HG03432 (cell line): ENCODE results near the gene PTPRN2.

ENCODE experiments used
- ATAC-seq: cut with Tn5 transposase; IDR thresholded peaks from one replicate; pipeline ENCODE4 v1.9.1; 2021; ENCODE audit warnings: mild to moderate bottlenecking, moderate library complexity; ENCODE audit not compliant: unreplicated experiment

Gene PTPRN2

DNA sequence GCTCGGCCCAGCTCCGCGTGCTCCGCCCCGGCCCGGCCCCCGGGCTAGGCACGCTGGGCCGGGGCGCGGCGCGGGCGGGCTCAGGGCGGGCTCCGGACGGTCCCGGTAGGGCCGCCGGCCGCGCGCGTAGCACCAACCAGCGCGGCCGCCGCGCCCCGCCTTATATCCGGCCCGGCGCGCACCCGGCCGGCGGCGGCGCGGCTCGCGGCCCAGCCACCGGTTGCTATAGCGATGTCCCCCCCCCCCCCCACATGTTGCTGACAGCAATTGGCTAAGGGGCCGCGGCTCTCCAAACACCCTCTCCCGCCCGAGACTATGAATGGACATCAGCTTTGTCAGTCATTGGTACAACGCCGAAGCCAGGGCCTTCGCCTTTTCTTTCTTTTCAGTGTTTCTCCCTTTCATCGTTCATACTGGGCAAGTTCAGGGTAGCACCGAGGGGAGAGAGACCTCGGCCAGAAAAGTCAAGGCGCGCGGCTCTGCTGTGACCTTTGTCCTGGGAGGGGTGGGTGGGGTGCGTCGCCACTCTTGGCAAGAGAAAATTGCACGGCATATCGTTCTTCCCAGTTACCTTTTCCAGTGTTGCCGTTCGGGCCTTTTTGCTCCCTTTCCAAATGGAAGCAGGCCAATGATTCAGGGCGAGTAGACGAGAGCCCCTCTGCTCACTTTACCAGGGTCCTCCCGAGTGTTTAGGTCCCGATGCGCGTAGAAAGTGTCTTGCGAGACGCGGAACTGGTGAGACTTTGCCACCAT is 896.6 kb downstream of the PTPRN2 start:
- ATAC-seq, result no peak

DNA sequence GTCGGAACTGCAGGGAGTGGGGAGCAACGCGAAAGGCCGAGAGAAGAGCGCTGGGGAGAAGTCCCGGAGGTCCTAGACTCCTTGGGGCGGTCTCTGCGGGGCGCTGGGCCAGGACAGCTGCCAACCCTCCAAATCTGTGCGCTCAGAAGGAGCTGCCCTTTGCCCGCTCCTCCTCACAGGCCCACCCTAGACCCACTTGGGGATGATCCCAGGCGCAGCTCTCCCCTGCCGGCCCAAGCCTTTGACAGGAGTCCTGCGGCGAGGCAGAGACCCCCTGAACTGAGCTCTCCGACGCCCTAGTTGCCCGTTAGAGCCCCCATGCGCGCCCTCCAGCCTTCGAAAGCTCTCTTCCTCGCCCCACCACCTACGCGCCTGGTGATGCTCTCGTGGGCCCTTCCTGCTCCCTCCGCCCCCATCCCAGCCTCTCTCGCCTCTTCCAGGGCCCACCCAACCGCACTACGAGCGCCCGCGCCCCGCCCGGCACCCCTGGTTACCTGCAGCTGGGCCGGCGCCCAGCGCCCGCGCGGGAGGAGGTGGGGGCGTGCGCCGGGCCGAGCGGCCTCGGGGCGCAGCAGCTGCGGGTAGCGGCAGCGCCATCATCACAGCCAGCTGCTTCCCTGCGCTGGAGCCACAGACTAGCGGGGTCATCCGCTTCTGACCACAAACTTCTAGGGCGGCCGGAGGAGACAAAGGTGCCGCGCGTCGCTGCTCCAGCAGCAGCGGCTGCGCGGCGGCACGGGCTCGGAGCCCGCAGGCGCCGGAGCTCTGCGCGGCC is 897.4 kb downstream of the PTPRN2 start:
- no peak for ATAC-seq

DNA sequence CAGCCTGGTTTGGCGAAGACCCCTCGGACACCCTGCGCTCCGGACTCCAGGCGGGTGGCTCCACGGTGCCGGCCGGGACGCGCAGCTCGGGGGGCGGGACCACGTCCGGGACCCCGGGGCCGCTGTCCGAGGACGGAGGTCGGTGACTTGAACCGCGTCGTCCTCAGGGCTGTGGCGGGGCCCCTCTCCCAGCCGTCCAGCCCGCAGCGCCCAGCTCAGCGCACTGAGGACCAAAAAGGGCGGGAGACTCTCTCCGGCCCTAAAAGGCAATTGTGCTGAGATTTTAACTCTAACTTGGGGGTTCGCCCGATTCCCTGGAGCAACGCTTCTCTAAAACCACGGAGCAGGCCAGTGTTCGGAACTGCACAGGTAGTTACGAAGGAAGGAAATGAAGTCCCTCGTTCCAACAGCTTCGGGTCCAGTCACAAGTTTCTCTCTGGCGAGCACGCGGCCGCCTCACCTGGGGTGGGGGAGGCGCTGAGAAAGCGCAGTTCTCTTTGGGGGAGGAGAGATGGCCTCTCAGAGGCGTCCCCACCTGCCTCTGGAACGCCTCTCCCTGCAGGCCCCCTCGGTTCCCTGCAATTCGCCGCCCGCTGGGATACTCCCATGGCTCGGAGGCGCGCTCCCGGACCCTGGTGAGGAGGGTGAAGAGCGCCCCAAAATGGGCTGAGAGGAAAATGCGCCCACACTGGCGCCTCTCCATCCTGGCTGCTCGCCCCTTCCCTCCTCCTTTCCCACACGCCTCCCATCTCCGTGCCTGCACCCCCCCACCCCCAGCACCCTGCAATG is 898.2 kb downstream of the PTPRN2 start:
- no peak for ATAC-seq

DNA sequence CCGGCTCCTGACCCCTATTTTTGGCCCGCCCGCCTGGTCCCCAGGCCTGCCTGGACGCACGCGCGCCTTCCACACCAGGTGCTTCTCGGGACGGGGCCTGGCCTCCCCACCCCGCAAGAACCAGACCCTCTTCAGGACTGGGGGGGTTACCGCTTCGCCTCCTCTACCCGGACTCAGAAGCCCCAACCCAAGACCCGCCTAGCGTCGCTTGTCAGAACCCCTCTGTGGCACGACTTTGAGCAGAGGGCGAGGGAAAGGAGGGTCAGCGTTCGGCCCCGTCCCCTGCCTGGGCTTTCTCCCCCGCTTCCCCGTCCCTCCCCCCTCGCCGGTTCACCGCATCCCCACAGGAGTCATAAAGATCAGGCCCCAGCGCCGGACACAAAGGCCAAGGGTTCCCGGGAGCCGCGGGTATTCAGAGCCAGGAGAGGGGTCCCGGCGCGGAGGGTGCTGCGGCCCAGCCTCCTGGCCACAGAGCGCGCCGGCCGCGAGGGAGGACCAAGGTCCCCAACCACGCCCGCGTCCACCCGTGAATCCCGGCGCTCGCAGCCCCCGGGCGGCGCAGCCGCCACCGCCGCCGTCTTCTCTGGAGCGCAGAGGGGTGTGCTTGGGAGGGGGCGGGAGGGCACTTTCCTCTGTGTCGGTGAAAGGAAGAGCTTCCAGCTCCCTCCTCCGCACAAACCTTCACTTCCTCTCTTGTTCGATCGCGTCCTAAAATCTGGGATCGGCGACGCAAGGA is 898.9 kb downstream of the PTPRN2 start:
- ATAC-seq, result no peak

DNA sequence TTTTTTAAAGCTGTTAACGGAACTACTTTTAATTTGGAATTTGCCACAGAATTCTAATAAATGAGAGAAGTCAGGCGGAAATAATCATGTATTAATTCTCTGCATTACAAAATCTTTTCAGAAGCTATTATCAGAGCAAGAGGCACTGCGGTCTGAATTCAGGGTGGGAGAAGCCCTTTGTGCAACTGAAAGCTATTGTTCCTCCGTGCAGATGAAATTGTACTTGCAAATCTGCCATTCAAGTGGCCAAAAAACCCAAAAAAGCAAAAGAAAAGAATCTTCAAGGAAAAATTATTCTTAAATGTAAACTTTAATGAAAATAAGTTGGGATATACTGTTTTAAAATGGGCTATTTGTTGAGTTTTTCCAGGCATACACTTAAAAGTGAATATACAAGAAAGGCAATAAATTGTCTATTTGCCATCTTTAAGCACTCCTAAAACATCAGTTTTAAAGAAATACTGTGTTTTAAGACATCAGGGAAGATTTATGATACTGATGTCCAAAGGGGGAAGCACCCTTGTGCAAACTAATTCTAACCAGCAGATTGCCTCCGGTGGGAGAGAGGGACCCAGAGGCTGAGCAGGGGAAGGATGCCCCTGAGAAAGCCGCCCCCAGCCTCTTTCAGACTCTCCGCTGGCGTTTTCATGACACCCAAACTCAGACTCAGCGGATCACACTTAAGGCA is 899.6 kb downstream of the PTPRN2 start:
- no peak for ATAC-seq

DNA sequence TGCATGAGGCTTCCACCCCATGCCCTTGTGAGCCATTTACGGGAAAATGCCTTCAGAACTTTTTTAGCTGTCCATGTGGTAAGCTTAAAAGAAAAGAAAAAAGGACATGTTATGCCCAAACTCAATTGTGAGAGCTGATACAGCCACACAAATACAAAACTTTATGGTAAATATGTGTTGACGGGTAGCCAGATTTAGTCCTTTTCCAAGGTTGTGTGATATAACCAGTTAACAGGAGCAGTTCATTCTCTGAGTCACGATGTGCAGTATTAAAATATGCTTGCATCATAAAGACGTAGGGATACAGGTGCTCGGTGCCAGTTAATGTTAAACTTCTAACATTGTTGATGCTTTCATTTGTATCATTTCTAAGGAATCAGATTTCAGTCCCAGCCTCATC is 900.5 kb downstream of the PTPRN2 start:
- ATAC-seq, result no peak

DNA sequence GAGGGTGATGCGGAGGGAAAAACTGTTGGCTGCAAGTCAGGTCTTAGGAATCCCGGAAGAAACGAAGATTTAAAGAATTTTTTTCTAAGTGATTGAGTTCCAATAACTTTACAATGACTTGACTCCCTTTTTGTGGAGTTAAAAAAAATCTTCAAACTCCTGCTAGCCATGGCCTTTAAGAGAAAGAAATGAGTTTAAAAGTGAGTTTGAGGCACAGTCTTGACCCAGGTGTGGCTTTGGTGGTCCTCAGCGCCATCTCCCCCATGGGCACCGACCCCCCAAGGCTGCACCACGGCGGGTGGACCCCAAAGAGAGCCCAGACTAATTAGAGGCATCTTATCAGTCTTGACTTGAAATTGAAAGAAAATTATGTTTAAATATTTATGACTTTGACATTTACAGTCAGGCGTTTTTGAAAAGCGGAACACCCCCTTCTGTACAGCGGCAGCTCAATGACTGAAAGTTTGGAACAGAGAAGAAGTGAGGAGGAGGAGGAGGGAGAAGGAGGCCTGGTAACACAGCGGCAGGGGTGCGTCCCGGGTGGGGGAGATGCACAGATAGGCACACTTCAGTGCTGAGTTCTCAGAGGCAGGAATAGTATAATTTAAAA is 901.2 kb downstream of the PTPRN2 start:
- ATAC-seq, result no peak

DNA sequence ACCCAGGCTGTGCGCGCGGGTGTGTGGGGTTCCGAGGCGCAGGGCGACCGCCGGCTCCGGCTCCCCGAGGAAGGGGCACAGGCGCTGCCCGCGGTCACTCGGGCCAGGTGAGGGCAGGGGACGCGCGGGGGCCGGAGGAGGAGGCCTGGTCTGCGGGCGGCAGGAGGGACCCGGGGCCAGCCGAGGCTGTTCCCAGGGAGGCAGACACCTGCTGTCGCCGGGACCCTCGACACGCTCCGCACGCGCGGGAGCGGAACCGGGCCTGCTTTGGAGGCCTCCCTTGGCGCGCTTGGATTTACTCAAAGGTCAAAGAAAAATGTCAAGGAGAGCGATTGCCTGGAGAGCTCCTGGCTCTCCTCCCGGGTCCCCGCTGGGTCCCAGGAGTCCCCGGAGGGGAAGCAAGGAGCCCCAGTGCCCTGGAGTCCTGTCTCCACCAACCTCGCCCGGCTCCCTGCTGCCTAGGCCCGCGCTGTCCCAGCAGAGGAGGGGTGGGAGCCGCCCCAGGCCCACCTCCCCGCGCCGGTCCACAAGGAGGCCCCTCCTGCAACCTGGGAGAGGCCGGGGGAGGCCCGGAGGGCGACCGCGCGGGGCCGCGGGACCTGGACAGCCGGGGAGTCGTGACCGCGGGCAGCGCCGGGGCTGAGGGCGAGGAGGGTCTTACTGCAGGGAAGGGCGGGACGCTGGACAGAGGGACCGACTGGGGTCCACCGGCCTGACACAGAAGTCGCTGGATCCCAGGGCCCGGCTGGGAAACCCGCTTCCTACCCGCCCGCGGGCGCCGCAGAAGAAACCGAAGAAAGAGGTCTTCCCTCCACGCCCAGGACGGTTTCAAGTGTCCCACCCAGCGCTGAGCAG is 902.0 kb downstream of the PTPRN2 start:
- no peak for ATAC-seq

DNA sequence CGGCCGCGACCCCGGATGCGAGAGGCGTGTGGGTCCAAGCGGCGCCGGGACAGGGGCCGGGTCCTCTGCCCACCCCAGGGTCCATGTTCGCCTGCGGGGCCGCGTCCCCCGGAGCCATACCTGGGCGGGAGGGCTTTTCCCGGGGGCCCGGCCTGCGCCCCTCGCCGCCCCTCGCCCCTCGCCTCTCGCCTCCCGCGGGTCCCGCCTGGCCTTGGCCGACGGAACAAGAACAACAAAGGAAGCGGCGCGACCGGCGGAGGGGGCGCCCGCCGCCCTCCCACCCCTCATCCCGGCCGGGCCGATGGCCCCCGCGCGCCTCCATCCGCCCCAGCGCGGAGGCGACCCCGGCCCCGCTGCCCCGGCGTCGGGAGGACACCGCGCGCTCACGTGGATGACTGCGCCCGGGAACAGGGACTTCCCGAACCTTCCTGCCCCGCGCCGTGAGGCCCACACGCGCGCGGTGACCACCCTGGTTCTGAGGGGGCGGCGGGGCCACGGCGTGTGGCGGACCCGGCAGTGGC is 902.7 kb downstream of the PTPRN2 start:
- no peak for ATAC-seq

DNA sequence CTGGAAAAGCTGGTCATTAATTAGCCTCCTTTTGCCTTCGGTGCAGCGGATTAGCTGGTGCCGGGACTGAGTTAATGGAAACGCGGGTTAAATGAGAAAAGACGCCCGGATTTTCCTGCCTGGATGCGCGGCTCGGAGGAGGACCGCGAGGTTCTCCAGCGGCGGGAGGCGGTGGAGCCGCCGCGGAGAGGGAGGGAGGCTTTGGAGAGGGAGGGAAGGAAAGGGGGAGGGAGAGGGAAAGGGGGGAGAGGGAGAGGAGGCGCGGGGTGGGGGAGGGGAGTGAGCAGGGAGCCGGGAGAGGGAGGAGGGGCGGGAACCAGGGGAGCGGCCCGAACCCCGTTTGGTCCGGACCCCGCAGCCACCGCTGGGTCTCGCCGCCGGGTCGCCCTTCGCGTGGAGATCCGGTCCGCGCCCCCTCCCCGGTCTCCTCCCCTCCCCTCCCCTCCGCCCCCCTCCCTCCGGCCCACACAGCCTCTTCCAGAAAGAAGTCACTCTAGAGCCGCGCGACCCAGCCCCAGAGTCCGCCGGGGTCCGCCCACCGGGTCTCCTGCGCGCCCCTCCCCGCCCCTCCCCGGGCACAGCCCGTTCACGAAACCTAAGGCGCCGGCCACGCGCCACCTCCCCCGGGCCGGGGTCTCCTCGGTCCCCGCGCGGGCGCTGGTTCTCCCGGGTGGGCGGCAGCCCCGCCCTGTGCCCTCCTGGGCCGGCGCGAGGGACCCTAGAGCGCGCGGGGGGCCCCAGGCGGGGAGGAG is 903.3 kb downstream of the PTPRN2 start:
- ATAC-seq, result no peak

DNA sequence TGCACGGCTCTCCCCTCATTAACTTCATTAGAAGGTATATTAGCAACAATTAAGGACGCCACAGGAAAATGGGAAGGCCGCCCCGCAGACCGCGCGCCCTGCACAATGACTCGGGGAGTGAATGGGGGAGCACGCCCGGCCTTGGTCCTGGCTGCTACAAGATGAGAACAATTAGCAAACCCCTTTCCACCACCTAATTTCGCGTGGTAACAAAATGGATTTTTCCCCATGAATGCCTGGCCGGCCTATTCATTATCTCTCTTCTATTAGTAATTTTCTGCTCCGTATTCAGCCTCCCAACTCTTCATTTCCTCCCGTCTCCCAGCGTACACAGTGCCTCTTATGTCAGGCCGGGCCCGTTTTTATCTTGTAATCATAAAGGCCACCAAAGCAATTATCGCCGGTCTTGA is 903.9 kb downstream of the PTPRN2 start:
- no peak for ATAC-seq

DNA sequence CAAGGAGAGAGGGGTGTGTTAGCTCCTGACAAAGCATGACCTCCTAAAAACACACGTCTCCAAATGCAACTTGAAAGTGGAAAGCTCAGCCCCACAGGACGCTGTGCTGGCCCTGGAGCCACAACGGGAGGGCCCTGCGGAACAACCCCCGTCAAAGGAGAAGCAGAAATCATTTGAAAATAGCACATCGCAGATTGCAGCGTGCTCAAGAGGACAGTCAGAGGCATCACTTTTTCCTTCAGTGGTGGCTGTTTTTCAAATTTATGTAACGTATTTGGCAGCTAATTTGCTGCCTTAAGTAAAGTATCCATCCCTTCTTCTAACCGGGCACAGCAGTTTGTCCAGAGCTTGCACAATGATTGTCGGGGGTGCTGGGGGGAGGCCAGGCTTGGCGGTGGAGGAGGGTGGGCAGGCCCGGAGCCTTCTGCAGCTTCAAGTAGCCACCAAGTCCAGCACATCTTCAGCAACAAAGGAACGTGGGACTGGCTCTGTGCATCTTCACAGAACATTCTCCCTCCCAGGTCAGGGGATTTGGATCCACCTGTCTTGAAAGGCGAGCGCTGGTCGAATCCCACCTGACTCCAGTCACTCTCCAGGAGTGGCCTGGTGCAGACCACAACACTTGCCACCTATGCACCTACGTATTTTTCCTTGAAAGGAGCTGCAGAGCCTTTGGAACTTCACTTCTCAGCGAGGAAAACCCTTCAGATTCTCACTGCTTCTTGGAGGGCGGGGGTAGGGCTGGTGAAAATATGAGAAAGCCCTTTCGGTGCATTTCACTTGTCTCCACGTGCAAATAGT is 904.5 kb downstream of the PTPRN2 start:
- ATAC-seq, result no peak

DNA sequence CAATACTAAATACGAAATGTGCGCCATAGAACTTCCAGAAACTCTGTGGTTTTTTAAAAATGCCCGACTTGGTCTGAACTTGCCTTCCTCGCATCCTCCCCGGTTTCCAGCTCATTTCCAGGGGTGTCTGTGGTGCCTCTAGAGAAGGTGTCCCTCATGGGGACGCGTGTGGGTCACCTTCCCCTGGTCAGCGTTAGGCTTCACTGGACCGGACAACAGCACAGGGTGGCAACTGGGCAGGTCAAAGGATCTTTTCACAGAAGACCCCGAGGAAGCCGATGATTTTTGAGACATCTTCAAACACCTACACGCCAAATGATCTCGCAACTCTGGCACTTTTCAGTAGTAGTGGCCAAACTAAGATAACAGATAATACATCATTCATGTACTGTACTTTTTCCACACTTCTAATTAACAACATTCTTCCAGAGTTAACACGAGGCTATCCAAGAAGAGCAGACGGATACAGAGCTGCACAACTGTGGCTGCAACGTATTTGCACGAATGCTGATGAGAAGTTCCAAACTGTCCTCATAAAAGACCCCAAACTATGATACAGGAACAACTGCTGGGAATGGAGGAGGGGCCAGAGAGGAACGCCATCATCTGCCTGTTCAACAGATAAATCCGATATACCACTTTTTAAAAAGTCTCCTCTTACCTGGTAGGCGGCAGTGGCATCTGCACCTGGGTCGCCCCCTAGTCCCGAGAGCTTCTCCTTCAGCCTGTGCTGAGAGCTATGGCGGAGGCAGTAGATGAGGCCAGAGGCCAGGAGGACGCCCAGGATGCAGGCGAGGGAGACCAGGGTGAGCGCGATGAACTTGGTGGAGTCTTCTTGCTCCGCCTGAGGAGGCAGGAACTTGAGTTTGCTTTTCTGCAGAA is 905.3 kb downstream of the PTPRN2 start:
- no peak for ATAC-seq

DNA sequence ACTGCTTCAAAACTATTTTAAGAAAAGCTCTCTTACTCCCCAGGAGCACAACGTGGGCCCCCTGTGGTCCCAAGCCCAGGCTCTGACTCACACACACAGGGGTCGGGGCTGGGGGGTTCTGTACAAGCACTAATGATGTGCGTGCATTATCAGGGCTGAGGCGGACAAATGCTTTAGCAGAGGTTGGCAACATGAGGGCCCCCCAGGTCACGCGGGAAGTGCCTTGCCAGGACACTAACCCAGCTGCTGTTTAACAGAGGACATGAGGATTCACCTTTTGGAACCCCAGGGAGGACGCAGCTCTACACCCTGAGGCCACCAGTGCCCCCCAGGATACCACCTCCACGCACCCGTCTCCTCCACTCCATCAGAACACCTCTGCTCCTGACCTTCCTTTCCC is 908.0 kb downstream of the PTPRN2 start:
- ATAC-seq, result no peak

DNA sequence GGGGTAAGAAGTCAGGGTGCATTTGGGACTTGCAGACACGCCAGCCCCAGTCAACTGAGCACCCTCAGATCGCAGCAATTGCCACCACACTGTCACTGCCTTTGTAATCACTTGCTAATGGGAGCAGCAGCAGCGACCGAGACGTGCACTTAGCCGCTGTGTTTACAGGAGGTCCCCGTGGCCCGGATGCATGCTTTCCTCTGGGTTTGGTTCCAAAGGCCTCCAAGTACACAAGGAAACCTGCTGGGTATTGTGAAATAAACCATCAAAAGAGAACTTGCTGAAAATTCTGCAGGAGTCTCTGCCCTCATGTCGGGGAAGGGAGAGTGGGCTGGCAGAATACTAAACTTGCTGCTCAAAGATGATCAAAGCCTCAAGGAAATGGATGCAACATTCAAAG is 909.1 kb downstream of the PTPRN2 start:
- no peak for ATAC-seq
